HG02610 (cell line): ENCODE data around the gene NMRAL1.

Experiments used
- ATAC-seq: cut with Tn5 transposase; IDR thresholded peaks from one replicate; pipeline ENCODE4 v1.9.1; 2021; ENCODE audit warnings: mild to moderate bottlenecking, moderate library complexity; ENCODE audit not compliant: unreplicated experiment

The NMRAL1 gene

DNA sequence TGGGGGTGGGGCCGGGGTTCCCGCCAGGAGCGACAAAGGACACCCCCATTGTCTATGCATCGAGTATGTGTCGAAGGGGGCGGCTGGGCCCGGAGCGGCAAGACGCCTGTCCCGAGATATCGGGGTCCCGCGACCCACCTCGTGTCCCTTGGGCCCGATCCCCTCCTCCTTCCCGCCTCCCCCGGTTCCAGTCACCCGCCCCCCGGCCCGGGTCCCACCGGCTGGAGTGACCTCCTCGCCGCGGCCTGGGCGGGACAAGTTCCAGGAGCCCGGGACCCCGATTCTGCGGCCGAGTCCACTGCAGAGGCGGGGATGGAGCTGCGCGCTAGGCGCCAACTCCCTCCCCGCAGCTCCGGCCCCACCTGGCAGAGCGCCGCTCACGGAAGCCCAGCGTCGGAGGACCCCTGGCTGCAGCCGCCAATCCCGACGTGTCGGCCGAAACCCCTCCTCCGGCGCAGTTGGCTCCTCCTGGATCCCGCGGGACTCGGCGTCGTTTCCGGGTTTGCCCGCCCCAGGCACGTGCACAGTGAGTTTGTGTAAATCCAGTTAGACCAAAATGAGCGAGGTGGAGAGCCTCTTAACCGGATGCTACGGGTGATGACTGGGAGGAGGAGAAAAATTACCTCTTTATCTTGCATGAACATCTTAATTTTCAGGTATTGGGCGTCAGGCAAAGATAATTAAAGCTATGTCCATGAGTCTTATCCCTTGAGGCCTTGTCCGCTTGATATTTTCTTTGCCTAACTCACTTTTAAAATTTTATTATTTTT, at the start of gene NMRAL1:
NMRAL1 (minus strand) TSS at position 434 of the 770 bp plus-strand sequence. CDS start 493 bp downstream, outside the sequence.
- ATAC-seq: peak; percentile 59

- ATAC-seq: no peak
These were observed 49.3 kb upstream of the NMRAL1 start for GRCh38 chr16:4523686-4524085.

DNA sequence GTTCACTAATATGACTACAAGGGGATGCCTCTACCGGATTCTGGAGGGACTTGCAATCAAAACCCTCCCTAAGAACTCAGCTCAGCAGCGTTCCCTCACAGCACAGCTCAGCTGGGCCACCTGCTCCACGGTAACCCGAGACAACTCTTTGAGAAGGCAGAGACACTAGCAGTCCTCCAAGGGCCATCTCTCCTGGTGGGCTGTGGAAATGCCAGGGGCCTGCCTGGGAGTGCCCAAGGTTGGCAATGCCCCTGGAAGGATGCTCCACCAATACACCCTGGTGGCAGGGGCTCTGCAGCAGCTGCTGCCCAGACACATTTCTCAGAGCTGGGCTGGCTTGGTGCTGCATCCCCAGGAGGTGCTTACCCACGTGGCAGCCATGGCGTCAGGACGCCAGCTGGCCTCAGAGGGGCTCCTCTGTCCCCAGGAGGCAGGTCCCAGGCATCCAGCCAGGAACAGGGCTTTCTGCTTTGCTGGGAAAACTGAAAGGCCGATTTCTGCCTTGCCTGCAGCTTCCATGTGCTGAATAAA, 47.7 kb upstream of the NMRAL1 start:
- no peak for ATAC-seq

DNA sequence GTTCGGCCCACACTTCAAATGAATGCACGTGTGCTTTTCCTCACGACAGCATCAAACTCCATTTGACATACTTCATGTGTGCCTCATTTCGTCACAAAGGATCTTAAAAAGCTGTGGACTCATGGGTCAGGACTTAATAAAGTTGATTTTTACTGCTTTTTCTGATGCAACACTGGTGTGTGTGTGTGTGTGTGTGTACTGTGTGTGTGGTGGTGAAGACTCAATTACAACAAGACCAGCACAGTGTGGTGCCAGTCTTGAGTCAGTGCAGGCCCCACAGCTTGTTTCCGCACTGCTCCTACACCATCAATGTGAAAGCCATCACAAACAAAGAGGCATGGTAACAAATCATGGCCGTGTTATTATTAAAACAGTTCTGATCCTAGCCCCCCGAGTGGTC, 46.5 kb upstream of the NMRAL1 start:
- ATAC-seq: no peak

- ATAC-seq: no peak
These were observed 45.0 kb upstream of the NMRAL1 start for GRCh38 chr16:4519274-4520058.

DNA sequence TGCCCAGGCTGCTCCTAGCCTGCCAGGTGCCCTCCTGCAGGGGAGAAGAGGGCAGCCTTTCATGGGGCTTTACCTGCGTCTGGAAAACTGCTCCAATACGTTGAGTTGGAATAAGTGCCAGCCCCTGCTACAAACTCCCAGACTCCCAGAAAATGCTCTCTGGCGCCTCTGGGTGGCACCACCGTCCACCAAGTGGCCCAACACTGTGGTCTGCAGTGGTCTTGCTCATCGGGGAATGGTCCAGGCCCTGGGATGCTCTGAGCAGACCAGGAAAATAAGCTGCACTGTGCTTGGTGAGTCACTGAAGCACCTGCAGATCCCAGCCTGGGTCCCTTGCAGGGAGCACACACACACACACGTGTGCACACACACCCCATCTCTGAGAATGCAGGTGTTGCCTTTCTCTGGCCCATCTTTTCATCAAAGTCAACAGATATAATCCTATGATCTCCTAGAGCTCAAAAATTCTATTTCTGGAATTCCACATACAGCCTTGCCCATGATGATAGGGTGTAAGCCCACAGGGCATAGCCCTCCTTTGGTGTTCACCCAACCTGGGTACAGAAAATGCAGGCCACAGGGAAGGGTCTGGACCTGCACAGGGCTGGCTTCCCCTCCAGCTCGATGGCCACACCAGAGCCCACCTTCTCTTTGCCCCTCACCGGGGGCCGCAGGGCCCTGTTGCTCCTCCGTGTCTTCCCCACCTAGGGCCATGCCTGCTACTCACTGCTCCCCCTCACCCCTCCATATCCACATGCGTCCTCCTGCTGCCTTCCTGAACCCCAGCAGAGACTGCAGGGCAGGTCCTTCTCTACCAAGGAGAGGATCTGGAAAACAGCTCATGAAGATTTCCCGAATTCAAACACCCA, 43.6 kb upstream of the NMRAL1 start:
- no peak for ATAC-seq

DNA sequence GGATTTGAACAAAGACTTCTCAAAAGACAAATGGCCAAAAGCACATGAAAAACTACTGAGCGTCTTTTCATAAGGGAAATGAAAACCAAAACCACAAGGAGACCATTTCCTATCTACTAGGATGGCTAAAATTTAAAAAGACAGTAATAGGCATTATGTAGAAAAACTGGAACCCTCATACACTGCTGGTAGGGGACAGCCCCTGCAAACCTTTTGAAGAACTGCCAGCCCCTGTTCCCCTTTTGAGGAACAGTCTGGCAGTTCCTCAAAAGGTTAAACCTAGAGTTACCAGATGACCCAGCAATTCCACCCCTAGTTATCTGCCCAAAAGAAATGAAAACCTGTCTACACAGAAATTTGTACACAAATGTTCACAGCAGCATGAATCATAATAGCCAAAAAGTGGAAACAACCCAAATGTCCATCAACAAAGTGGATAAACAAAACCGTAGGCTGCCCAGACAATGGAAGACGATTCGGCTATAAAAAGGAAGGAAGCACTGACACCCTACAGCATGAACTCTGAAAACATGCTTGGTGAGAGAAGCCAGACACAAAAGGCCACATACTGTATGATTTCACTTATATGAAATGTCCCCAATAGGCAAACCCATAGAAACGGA, 41.3 kb upstream of the NMRAL1 start:
- ATAC-seq: peak; percentile 67

DNA sequence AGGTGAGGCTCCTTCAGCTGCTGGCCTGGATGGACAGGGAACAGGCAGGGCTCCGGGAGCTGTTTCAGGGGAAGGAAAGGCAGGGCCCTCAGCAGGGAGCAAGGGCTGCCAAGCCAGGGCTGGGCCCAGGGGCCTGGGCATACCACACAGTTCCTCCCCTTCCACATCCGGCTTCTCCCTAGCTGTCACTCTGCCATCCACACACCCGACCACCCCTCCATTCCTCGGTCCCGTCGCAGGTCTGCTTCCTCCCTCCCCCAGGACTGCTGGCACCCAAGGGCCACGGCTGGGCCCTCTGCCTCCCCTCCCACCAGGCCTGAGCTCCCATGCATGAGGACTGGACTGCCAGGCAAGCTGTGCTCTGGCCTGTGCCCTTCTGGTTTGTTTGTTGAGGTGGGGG, 40.2 kb upstream of the NMRAL1 start:
- no peak for ATAC-seq

DNA sequence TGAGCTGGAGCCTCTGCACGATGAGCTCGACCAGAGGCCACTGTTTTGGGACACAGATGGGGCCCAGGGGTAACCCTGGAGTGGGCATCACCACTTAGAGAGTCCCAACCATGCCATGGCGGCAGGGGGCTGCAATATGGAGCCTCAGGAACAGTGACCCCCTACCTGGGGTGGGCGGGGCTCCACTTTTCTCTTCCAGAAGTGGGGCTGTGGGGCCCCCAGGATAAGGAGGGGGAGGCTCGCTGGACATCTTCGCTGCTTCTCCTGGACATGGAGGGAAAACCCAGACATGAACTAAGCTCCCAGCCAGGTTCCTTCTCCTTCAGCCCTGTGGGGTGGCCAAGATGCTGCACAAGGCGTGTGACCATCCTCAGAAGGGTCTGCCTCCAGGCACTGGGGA, 39.5 kb upstream of the NMRAL1 start:
- no peak for ATAC-seq

- no peak for ATAC-seq
These were observed 38.8 kb upstream of the NMRAL1 start for GRCh38 chr16:4513086-4513860.

GRCh38 chr16:4512473-4512872, 38.0 kb upstream of the NMRAL1 start:
- no peak for ATAC-seq

- ATAC-seq: no peak
These were observed 37.1 kb upstream of the NMRAL1 start for GRCh38 chr16:4511441-4512082.

- ATAC-seq: no peak
These were observed 36.5 kb upstream of the NMRAL1 start for GRCh38 chr16:4510747-4511426.

- ATAC-seq: no peak
These were observed 35.7 kb upstream of the NMRAL1 start for GRCh38 chr16:4510131-4510530.

DNA sequence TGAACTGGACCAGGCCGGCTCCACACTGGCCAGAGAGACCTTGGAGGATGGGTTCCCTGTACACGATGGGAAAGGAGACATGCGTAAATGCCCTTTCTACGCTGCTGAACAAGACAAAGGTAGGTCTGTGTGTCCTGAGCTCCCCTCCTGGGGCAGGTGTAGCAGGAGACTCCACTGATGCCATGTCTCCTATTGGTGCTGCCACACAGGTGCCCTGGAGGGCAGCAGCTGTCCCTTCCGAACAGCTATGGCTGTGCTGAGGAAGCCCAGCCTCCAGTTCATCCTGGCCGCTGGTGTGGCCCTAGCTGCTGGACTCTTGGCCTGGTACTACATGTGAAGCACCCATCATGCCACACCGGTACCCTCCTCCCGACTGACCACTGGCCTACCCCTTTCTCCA, 35.0 kb upstream of the NMRAL1 start:
- no peak for ATAC-seq

DNA sequence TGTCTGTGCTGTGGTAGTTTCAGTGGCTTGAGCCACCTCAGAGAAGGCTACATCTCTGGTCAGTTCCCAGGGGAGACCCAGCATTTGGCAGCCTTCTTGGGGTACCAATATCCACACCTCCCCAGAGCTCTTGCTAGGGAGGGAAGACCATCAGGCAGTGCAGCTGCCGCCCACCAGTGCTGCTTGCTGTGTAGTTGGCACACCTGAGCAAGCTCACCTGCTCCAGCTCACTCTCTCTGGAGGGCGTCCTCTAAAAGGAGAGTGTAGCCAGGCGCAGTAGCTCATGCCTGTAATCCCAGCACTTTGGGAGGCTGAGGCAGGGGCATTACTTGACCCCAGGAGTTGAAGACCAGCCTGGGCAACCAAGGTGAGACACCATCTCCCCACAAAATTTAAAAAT, 34.4 kb upstream of the NMRAL1 start:
- no peak for ATAC-seq

- ATAC-seq: no peak
These were observed 33.3 kb upstream of the NMRAL1 start for GRCh38 chr16:4507588-4508345.

- ATAC-seq: peak; percentile 53
These were observed 32.0 kb upstream of the NMRAL1 start for GRCh38 chr16:4506450-4506849.
